Stomach (tissue), 9 donors: Measurements from ENCODE around the gene TRIM38. TPM values are rescaled to one million over a fixed set of nuclear protein-coding genes. Genes with fewer than 3 reads are reported as not detected.

ENCODE experiments used
- DNase-seq, 2 donors: peaks; one replicate each; pipeline versions ENCODE4 v3.0.0 to v3.0.0-alpha.2; 2013 to 2019
- H3K27ac ChIP-seq, 5 donors: fragments of 200-600 bp in 4 of 5; sonication (generic) in 4 of 5; one replicate each; pipeline ENCODE4 v1.5.1; 2013 to 2019; ENCODE audit warnings: mild to moderate bottlenecking in 1 of 5, moderate library complexity in 1 of 5
- H3K27me3 ChIP-seq, 3 donors: fragments of 200-600 bp; sonication (generic); one replicate each; pipeline ENCODE4 v1.5.1; 2017 to 2019; ENCODE audit warnings: mixed run types in 1 of 3
- H3K36me3 ChIP-seq, 4 donors: fragments of 200-600 bp; sonication (generic); 1 replicate in 3 of 4; 2 replicates in 1 of 4; pipeline ENCODE4 v1.5.1; 2016 to 2019
- H3K4me1 ChIP-seq, 4 donors: fragments of 200-600 bp; sonication (generic); one replicate each; pipeline ENCODE4 v1.5.1; 2016 to 2019
- H3K4me3 ChIP-seq, 4 donors: fragments of 200-600 bp; sonication (generic) in 3 of 4; one replicate each; pipeline ENCODE4 v1.5.1; 2016 to 2019; ENCODE audit warnings: mild to moderate bottlenecking in 1 of 4
- H3K9me3 ChIP-seq, 4 donors: fragments of 200-600 bp; sonication (generic); one replicate each; pipeline ENCODE4 v1.5.1; 2016 to 2019
- EP300 ChIP-seq: sonication (generic); formaldehyde crosslinking; IDR thresholded peaks from one replicate; pipeline ENCODE4 v1.6.1; 2017; ENCODE audit warnings: antibody characterized with exemption
- POLR2A ChIP-seq, 4 donors: fragments of 450-650 bp; IDR thresholded peaks; one replicate each; pipeline ENCODE4 v1.6.1; 2016; ENCODE audit warnings: antibody characterized with exemption in 4 of 4, control low read depth in 2 of 4, mild to moderate bottlenecking in 1 of 4, moderate library complexity in 1 of 4
- POLR2AphosphoS5 ChIP-seq, 3 donors: sonication (generic); formaldehyde crosslinking; IDR thresholded peaks; one replicate each; pipeline ENCODE4 v1.6.1; 2016; ENCODE audit warnings: antibody characterized with exemption in 3 of 3
- WGBS, 5 donors: extraction: QIAGEN DNeasy Blood & Tissue Kit in 3 of 5; methylation state at CpG; one replicate each; pipeline versions ENCODE4 v1.1.5 to v1.1.7; 2013 to 2018; 5-methylcytosine and 5-hydroxymethylcytosine counted together
- intact Hi-C: fragments of 100-400 bp; cut with DNase I; formaldehyde crosslinking; loops from one replicate; pipeline ENCODE4 v1.15.1; 2023; ENCODE audit warnings: low total_unique reads
- polyA plus RNA-seq, 3 donors: library from polyadenylated mRNA; stranded (reverse); fragments of 200-250 nt; gene quantifications; one replicate each; pipeline ENCODE4 v1.2.3, GENCODE V29; 2013
- total RNA-seq, 5 donors: library from RNA; depleted of rRNA; stranded (reverse); fragments of >200 nt; gene quantifications; one replicate each; pipeline versions ENCODE4 v1.1.0 to v1.2.3, GENCODE V29; 2014 to 2016
- TF ChIP-seq, protein P1 (sequence below), 7 experiments: fragments of 450-650 bp in 4 of 7; fragments of 200-600 bp in 3 of 7; sonication (generic) in 3 of 7; IDR thresholded peaks; one replicate each; pipeline ENCODE4 v1.5.1; 2016 to 2019; ENCODE audit warnings: antibody characterized with exemption in 7 of 7, control low read depth in 2 of 7, mild to moderate bottlenecking in 1 of 7
- donor health status: healthy with polysubstance abuse.
- donor health status: Bipolar disorder and iron deficiency.
- donor health status: healthy.

Gene TRIM38
- total and polyA plus RNA-seq, 8 donors, result 3.7 to 11.3 (median 6.0) TPM

DNA sequence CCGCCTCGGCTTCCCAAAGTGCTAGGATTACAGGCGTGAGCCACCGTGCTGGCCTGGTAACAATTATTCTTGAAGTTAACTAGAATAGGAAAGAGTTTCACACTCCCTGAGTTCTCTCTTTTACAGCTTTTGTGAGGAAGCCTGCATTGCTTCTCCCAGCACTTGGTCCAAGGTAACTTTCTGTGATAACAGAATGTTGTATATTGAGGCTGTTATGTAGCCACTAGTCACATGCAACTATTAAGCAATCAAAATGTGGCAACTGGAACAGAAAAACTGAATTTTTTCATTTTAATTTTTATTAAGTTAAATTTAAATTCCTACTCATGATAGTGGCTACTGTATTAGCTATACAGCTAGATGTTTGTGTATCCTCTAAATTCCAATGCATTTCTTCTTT is 2.5 kb downstream of the TRIM38 start:
- Histone ChIP-seq H3K27me3 (no peaks in the 10 kb centered on the region), H3K4me3 (peak overlapping the region in 1 of 4 donors; percentile 53), H3K36me3 (peaks cover 9 to 52% (median 48%) of the 10 kb centered on the region in 4 donors), H3K27ac (no peak overlapping the region), H3K4me1 (peaks cover 32 to 75% (median 62%) of the 10 kb centered on the region in 4 donors), H3K9me3 (peaks cover 0 to 7% (median 0%) of the 10 kb centered on the region in 4 donors)
- TF ChIP-seq, protein P1, sequence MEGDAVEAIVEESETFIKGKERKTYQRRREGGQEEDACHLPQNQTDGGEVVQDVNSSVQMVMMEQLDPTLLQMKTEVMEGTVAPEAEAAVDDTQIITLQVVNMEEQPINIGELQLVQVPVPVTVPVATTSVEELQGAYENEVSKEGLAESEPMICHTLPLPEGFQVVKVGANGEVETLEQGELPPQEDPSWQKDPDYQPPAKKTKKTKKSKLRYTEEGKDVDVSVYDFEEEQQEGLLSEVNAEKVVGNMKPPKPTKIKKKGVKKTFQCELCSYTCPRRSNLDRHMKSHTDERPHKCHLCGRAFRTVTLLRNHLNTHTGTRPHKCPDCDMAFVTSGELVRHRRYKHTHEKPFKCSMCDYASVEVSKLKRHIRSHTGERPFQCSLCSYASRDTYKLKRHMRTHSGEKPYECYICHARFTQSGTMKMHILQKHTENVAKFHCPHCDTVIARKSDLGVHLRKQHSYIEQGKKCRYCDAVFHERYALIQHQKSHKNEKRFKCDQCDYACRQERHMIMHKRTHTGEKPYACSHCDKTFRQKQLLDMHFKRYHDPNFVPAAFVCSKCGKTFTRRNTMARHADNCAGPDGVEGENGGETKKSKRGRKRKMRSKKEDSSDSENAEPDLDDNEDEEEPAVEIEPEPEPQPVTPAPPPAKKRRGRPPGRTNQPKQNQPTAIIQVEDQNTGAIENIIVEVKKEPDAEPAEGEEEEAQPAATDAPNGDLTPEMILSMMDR (IDR thresholded peaks at IDR 0.05), result no peak
- no peak for TF ChIP-seq EP300
- TF ChIP-seq POLR2A (IDR thresholded peaks at IDR 0.05), result no peak
- TF ChIP-seq POLR2AphosphoS5 (IDR thresholded peaks at IDR 0.05), result no peak
- DNase-seq, result no peak
- 96 to 100% (median 98%) methylated on average over 4 of the region's 4 CpGs for WGBS, 5 donors
- intact Hi-C loops, result no loop called here

DNA sequence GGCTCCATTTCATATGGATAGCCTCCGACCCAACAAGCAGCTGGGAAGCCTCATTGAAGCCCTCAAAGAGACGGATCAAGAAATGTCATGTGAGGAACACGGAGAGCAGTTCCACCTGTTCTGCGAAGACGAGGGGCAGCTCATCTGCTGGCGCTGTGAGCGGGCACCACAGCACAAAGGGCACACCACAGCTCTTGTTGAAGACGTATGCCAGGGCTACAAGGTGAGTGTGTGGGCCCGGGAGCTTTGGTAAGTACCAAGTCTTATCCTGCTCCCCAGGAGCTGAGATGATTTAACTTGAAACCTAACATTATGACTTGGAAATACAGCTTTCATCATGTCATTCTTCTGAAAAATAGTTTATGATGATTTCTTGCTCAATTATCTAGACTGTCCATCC is 4.1 kb downstream of the TRIM38 start:
- intact Hi-C loops, result no loop called here
- no peak for DNase-seq
- H3K36me3 ChIP-seq, result peaks cover 14 to 68% (median 65%) of the 10 kb centered on the region in 4 donors
- no peaks in the 10 kb centered on the region for H3K9me3 ChIP-seq
- no peak overlapping the region for H3K27ac ChIP-seq
- WGBS, 5 donors, result 91 to 96% (median 93%) methylated on average over 9 of the region's 9 CpGs
- no peaks in the 10 kb centered on the region for H3K27me3 ChIP-seq
- H3K4me3 ChIP-seq, result peak overlapping the region in 1 of 4 donors; percentile 29
- TF ChIP-seq, protein P1 (IDR thresholded peaks at IDR 0.05), result no peak
- TF ChIP-seq EP300 (no peak), POLR2A (IDR thresholded peaks at IDR 0.05) (no peak), POLR2AphosphoS5 (IDR thresholded peaks at IDR 0.05) (no peak)
- peaks cover 40 to 86% (median 70%) of the 10 kb centered on the region in 4 donors for H3K4me1 ChIP-seq

DNA sequence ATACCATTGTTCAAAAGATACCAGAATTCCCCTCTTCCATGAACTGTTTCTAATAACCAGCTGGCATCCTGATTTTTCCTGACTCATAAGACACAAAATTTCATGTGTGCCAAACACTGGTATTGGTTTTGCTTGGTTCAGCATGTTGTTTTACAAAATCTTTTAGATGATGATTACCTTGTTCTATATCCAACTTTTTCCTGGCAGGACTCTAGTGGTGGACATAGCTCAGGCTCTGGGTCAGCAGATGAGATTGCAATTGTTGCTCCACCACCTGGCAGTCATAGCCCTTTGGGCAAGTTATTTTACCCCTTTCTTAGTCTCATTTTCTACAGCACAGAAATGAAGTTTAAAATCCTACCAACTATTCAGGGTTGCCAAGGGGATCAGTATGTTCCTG is 6.2 kb downstream of the TRIM38 start:
- intact Hi-C loops, result no loop called here
- H3K9me3 ChIP-seq, result no peaks in the 10 kb centered on the region
- H3K4me3 ChIP-seq, result no peak overlapping the region
- H3K27me3 ChIP-seq, result no peaks in the 10 kb centered on the region
- peaks cover 35 to 94% (median 70%) of the 10 kb centered on the region in 4 donors for H3K4me1 ChIP-seq
- DNase-seq, result no peak
- TF ChIP-seq POLR2AphosphoS5 (IDR thresholded peaks at IDR 0.05) (no peak), POLR2A (IDR thresholded peaks at IDR 0.05) (no peak), EP300 (no peak)
- TF ChIP-seq, protein P1 (IDR thresholded peaks at IDR 0.05), result no peak
- no peak overlapping the region for H3K27ac ChIP-seq
- peaks cover 32 to 89% (median 85%) of the 10 kb centered on the region in 4 donors for H3K36me3 ChIP-seq

DNA sequence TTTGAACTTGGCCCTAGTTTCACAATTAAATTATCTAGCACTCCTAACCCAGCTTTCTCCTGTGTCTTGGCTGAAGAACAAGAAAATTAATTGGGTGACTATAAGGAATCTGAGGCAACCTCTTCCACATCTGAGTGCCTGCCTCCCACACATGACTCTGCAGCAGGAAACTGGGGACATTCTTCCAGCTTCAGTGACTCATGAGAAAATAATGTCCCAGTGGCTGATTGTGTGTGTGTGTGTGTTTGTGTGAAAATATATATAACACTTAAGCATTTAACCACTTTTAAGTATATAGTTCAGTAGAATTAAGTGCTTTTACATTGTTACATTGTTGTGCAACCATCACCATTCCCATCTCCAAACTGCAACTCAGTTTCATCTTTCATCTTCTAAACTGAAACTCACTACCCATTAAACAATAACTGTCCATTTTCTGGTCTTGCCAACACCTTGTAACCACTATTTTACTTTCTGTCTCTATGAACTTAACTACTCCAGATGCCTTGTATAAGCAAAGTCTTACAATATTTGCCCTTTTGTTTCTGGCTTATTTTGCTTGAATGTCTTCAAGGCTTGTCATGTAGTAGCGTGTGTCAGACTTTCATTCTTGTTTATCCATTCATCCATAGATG is 8.7 kb downstream of the TRIM38 start:
- Histone ChIP-seq H3K4me3 (no peak overlapping the region), H3K27me3 (no peaks in the 10 kb centered on the region), H3K27ac (peak overlapping the region in 4 of 5 donors; percentile 39 to 75 (median 53)), H3K4me1 (peaks cover 22 to 83% (median 58%) of the 10 kb centered on the region in 4 donors), H3K36me3 (peaks cover 32 to 98% (median 97%) of the 10 kb centered on the region in 4 donors), H3K9me3 (no peaks in the 10 kb centered on the region)
- TF ChIP-seq POLR2A (IDR thresholded peaks at IDR 0.05), result no peak
- TF ChIP-seq POLR2AphosphoS5 (IDR thresholded peaks at IDR 0.05), result peak in 1 of 3 donors; percentile 77
- DNase-seq, result peak in 1 of 2 donors; percentile 64
- intact Hi-C loops, result no loop called here
- 73 to 95% (median 92%) methylated on average over 1 of the region's 1 CpG for WGBS, 5 donors

DNA sequence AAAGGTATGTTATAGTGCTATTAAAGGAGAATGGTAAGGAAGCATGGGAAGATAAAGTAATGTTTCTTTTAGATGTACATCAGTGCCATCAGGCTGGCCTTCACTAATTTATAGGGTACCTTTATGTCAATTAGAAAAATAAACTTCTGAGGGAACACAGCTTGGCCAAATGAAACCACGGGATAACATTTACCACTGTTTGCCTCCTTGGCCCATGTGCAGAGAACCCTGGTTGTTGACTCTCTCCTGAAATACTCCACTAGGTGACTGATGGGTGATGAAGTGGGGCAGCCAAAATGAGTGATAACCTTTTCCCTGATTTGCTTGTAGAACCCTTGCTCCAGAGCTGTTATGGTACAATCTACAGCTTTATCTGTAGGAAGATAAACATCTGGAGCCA is 9.5 kb downstream of the TRIM38 start:
- peaks cover 26 to 98% (median 97%) of the 10 kb centered on the region in 4 donors for H3K36me3 ChIP-seq
- no peaks in the 10 kb centered on the region for H3K9me3 ChIP-seq
- peaks cover 17 to 74% (median 49%) of the 10 kb centered on the region in 4 donors for H3K4me1 ChIP-seq
- DNase-seq, result no peak
- TF ChIP-seq EP300, result no peak
- TF ChIP-seq POLR2A (IDR thresholded peaks at IDR 0.05), result no peak
- no peak for TF ChIP-seq POLR2AphosphoS5 (IDR thresholded peaks at IDR 0.05)
- TF ChIP-seq, protein P1 (IDR thresholded peaks at IDR 0.05), result no peak
- no peaks in the 10 kb centered on the region for H3K27me3 ChIP-seq
- H3K27ac ChIP-seq, result peak overlapping the region in 4 of 5 donors; percentile 39 to 75 (median 53)
- intact Hi-C loops, result no loop called here
- H3K4me3 ChIP-seq, result no peak overlapping the region
- WGBS, 5 donors, result 11 to 63% (median 55%) methylated on average over 1 of the region's 1 CpG
